GM18870 (cell line): Measurements from ENCODE around the gene BORCS5.

Experiments used
- ATAC-seq: cut with Tn5 transposase; IDR thresholded peaks from one replicate; pipeline ENCODE4 v1.9.1; 2021; ENCODE audit warnings: moderate library complexity; ENCODE audit not compliant: unreplicated experiment

Gene BORCS5

GRCh38 chr12:12507121-12507520 lies 150.2 kb downstream of the BORCS5 start:
- no peak for ATAC-seq

- ATAC-seq, result no peak
Measured at GRCh38 chr12:12508612-12509011, 151.7 kb downstream of the BORCS5 start.

- no peak for ATAC-seq
Measured at GRCh38 chr12:12510141-12510540, 153.3 kb downstream of the BORCS5 start.

GRCh38 chr12:12510551-12510950 lies 153.7 kb downstream of the BORCS5 start:
- ATAC-seq, result no peak

- ATAC-seq, result no peak
Measured at GRCh38 chr12:12511021-12511783, 154.3 kb downstream of the BORCS5 start.

GRCh38 chr12:12511895-12512711 lies 155.2 kb downstream of the BORCS5 start:
- no peak for ATAC-seq

GRCh38 chr12:12513416-12514006 lies 156.6 kb downstream of the BORCS5 start:
- ATAC-seq, result no peak

- ATAC-seq, result no peak
Measured at GRCh38 chr12:12518464-12518845, 161.6 kb downstream of the BORCS5 start.

GRCh38 chr12:12518919-12519318 lies 162.0 kb downstream of the BORCS5 start:
- ATAC-seq, result no peak
